ENCODE data around the gene CCL20.

DNA sequence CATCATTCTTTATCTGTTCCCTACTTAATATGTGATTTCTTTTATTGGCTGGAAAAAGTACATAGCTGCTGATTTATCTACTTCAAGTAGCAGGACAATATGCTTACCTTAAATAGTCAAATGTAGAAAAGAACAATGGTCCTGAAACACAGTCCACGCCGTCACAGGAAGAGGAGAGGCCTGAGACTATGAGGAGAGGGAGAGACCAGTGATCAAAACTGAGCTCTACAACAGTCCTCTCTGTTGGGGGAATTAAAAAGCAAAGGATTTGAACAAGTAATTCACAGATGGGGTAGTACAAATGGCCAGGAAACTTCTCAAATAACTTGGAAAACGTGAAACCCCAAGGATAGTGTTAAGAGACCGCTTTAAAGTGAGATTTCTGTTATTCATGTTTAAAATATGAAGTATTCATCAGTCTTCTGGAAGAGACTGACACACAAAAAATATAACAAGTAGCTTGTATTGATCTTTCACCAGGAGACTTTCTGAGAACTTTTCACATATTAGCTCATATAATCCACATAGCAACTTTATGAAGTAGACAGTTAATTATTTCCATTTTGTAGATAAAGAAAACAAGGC is 47.8 kb upstream of the CCL20 start:
- TF ChIP-seq, protein P1, sequence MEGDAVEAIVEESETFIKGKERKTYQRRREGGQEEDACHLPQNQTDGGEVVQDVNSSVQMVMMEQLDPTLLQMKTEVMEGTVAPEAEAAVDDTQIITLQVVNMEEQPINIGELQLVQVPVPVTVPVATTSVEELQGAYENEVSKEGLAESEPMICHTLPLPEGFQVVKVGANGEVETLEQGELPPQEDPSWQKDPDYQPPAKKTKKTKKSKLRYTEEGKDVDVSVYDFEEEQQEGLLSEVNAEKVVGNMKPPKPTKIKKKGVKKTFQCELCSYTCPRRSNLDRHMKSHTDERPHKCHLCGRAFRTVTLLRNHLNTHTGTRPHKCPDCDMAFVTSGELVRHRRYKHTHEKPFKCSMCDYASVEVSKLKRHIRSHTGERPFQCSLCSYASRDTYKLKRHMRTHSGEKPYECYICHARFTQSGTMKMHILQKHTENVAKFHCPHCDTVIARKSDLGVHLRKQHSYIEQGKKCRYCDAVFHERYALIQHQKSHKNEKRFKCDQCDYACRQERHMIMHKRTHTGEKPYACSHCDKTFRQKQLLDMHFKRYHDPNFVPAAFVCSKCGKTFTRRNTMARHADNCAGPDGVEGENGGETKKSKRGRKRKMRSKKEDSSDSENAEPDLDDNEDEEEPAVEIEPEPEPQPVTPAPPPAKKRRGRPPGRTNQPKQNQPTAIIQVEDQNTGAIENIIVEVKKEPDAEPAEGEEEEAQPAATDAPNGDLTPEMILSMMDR (IDR thresholded peaks at IDR 0.05; ENCODE audit: insufficient read depth, low read depth, low read length), result no peak
- no peak for TF ChIP-seq EZH2 (IDR thresholded peaks at IDR 0.05; ENCODE audit: insufficient read depth, low read length)

Measured in astrocyte (in vitro differentiated cells and primary cell).